RWPE1 (cell line): ENCODE data around the gene DCAF8.

Source experiments
- CTCF ChIA-PET: fragments of 350-600 bp; sonication (Branson Sonifier 250); formaldehyde crosslinking; extraction: SDS; loops from one replicate; lab custom pipeline; 2021; lab: Yijun Ruan, JAX
- POLR2A ChIA-PET: fragments of 400-600 bp; formaldehyde crosslinking; extraction: SDS; loops from one replicate; lab custom pipeline; 2020; ENCODE audit warnings: antibody characterized with exemption; ENCODE audit not compliant: low non-redundant PET; lab: Yijun Ruan, JAX
- DNase-seq: peaks from one replicate; pipeline ENCODE4 v3.0.0; 2012; ENCODE audit warnings: low spot score
- H3K27ac ChIP-seq: fragments of 450-650 bp; 2 replicates; pipeline ENCODE4 v1.5.1; 2017
- TF ChIP-seq, protein P1 (sequence below): fragments of 450-650 bp; conservative IDR thresholded peaks from 2 replicates; pipeline ENCODE4 v1.5.1; 2017; ENCODE audit warnings: low read depth, mild to moderate bottlenecking

DCAF8 gene

DNA sequence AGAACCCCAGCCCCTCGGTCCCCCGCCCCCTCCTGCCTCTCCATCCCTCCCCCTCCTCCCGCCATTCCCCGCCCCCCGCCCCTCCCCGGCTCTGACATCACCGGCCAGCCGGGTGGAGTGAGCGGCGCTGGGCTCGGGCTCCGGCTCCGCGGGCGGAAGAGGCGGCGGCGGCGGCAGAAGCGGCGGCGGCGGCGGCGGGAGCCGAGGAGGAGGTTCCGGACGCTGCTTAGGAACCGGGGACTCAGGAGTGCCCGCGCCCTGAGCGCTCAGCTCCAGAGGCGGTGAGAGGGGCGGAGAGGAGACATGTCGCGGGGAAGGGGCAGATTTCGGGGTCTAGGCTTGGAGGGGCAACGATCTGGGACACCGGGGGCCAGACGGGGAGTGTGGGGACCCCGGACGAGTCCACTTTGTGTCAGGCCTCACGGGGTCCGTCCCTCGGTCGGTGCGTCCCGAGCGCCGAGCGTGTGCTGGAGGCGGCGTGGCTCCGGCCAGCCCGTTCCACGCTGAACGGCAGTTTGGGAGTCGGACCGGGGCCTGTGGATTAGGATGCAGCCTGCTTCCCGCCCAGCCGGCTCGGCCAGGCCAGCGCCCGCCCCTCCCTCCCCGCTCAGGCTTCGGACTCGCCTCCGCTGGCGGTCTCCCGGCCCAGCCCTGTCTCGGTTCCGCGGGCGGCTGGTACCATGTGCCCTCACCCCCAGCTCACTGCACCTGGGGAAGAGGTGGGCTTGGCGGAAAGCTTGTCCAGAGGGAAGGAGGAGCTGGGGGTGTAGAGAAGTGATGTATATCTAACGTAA lies 56.9 kb downstream of the DCAF8 start, which contains the start of gene PEA15:
Gene PEA15 (plus strand): TSS at position 143 of the 794 bp plus-strand sequence. CDS start 6,161 bp downstream, outside the sequence.
- ChIA-PET POLR2A (no interaction called here), CTCF (interaction anchor here (0.7 to 1.0 kb wide), 2 partner anchors 16 to 107 kb away, joined by 5 read pairs; no protein-coding TSS in a partner anchor)
- H3K27ac ChIP-seq: peak within 1 kb of the TSS; percentile 81
- TF ChIP-seq, protein P1, sequence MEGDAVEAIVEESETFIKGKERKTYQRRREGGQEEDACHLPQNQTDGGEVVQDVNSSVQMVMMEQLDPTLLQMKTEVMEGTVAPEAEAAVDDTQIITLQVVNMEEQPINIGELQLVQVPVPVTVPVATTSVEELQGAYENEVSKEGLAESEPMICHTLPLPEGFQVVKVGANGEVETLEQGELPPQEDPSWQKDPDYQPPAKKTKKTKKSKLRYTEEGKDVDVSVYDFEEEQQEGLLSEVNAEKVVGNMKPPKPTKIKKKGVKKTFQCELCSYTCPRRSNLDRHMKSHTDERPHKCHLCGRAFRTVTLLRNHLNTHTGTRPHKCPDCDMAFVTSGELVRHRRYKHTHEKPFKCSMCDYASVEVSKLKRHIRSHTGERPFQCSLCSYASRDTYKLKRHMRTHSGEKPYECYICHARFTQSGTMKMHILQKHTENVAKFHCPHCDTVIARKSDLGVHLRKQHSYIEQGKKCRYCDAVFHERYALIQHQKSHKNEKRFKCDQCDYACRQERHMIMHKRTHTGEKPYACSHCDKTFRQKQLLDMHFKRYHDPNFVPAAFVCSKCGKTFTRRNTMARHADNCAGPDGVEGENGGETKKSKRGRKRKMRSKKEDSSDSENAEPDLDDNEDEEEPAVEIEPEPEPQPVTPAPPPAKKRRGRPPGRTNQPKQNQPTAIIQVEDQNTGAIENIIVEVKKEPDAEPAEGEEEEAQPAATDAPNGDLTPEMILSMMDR: no peak
- peak; percentile 90 for DNase-seq

DNA sequence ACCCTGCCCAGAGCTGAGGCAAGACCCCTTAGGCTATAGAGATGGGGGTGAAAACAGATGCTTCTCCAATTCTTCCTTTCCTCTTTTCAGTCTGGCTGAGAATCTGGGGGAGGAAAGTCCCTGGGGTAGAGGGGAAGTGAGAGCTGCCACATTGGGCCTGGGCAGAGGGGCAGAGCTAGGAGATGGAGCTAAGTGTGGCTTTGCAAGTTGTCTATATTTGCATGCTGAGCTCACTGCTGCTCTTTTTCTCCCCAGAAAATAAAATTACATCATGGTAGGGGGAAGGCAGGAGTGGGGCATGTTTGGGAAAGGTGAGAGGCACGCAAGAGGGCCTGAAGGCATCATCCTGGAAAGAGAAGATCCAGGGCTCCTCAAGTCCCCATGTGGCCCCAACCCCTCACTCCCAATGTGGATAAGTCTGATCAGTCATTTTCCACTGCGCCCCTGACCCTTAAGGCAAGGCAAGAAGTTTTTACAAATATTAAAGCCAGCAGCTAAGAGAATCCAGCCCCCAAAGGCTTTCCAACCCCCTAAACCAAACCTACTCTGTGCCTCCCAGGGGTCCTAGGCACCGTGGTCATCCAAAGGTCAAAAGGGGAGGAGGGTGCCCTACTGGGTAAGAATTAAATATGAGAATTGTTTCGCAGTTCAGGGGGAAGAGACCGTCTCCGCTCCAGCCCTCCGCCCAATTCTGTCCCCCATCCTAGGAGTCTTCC lies 57.7 kb downstream of the DCAF8 start:
- CTCF ChIA-PET: interaction anchor here (0.7 kb wide), 2 partner anchors 11 to 106 kb away, joined by 3 to 5 read pairs; no protein-coding TSS in a partner anchor
- no peak for DNase-seq
- H3K27ac ChIP-seq: peak overlapping the region; percentile 81
- POLR2A ChIA-PET: no interaction called here
- TF ChIP-seq, protein P1: no peak

DNA sequence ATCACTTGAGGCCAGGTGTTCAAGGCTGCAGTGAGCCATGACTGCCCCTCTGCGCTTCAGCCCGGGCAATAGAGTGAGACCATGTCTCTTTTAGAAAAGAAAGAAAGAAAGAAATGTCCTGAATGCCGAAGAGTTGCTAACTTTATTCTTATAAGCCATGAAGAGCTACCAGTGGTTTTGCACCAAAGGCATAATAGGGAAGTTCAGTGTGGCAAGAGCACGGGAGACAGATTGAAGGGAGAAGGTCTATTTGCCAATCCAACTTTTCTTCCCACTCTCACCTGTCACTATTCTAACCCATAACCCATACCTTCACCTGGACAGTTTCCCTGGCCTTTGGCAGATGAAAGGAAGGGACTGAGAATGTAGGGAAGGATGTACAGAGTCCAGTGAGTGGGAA lies 61.6 kb downstream of the DCAF8 start:
- no peak for DNase-seq
- TF ChIP-seq, protein P1: no peak
- H3K27ac ChIP-seq: no peak overlapping the region
- ChIA-PET CTCF (no interaction called here), POLR2A (no interaction called here)

DNA sequence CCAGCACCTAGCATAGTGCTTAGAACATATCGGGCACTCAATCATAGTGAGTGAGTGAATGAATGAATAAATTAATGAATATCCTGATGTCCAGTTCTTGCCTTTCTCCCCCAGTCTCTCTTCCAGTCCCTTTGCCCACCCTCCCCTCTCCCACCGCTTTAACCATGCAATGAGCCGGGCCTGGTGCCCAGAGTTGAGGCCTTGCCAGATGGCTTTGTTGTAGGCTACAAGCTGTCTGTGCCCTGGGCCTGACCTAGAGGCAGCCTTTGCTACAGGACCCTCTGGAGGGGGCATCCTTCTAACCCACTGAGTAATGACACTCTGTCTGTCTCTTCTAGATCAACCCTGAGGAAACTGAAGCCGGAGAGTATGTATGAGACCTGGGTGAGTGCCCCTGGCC lies 65.1 kb downstream of the DCAF8 start:
- TF ChIP-seq, protein P1: no peak
- no peak overlapping the region for H3K27ac ChIP-seq
- ChIA-PET CTCF (interaction anchor here (0.6 kb wide), 1 partner anchor 1092 kb away, joined by 3 read pairs; no protein-coding TSS in a partner anchor), POLR2A (interaction anchor here (0.5 kb wide), 1 partner anchor 64 kb away, joined by 3 read pairs; no protein-coding TSS in a partner anchor)
- DNase-seq: no peak

DNA sequence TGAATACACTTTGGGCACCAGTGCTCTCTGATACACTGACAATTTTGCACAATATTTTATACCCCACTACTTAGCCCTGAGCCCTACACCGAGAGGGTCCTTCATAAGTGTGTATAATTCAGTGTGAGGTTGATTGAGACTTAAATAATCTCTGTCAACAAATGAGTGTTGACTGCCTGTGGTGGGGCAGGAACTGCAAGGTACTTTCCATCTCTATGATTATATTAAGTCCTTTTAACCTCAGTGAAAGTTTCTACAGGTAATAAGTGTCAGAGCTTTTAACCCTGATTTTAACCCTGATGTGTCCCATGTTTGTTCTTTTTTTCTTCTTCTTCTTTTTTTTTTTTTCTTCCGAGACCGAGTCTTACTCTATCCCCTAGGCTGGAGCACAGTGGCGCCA lies 66.2 kb downstream of the DCAF8 start:
- POLR2A ChIA-PET: no interaction called here
- CTCF ChIA-PET: interaction anchor here (0.6 to 1.4 kb wide), 4 partner anchors 56 to 96 kb away, joined by 3 to 4 read pairs (median 4); no protein-coding TSS in a partner anchor
- no peak for DNase-seq
- TF ChIP-seq, protein P1: no peak
- H3K27ac ChIP-seq: no peak overlapping the region

DNA sequence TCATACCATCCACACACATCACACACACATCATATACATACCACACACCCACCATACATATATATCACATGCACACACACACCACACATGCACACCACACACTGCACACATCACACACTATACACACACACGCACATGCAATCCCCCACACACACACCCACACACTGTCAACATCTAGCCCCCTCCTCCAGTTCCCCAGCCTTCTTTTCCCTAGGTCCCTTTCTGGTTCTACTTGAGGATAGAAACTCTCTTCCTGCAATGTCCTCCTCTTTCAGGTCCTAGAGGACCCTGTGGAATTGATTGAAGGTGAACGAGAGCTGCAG lies 67.7 kb downstream of the DCAF8 start:
- no peak overlapping the region for H3K27ac ChIP-seq
- no peak for DNase-seq
- TF ChIP-seq, protein P1: no peak
- ChIA-PET CTCF (interaction anchor here (1.4 kb wide), 1 partner anchor 97 kb away, joined by 4 read pairs; no protein-coding TSS in a partner anchor), POLR2A (no interaction called here)
